BE2C (cell line): ENCODE results near the gene XPO5.

ENCODE experiments used
- DNase-seq: peaks from one replicate; pipeline ENCODE4 v3.0.0-alpha.2; 2020
- H3K27me3 ChIP-seq: fragments of 250-450 bp; sonication (Bioruptor Pico); 2 replicates; pipeline ENCODE4 v1.5.1; 2020; ENCODE audit warnings: mild to moderate bottlenecking
- H3K36me3 ChIP-seq: fragments of 250-450 bp; sonication (Bioruptor Pico); 2 replicates; pipeline ENCODE4 v1.5.1; 2020; ENCODE audit warnings: mild to moderate bottlenecking
- H3K4me1 ChIP-seq: fragments of 250-450 bp; sonication (Bioruptor Pico); 2 replicates; pipeline ENCODE4 v1.5.1; 2020
- H3K4me3 ChIP-seq: 2 replicates; pipeline ENCODE4 v1.5.1; 2011; ENCODE audit warnings: low read depth, low read length
- H3K9me3 ChIP-seq: fragments of 250-450 bp; sonication (Bioruptor Pico); 2 replicates; pipeline ENCODE4 v1.5.1; 2020
- TF ChIP-seq, protein P1 (sequence below): IDR thresholded peaks from 2 replicates; pipeline ENCODE4 v1.5.1; 2012; ENCODE audit warnings: mild to moderate bottlenecking, low read depth, low read length

The XPO5 gene

DNA sequence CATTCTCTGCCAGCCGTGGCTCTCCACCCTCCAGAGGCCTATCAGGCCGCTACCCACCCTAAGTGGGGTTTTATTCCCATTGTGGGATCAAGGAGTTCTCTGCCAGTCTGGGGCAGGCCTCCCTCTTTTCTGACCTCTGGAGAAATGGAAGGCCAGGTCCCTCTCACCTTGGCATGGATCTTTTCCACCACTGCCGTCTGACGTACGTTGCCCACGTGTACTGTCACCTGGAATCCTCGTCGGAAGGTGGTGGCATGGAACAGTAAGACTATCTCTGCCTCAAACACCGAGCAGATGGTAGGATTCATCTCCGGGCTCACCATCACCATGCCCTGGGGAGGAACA, 46.0 kb upstream of the XPO5 start:
- Histone ChIP-seq H3K4me3 (no peak overlapping the region), H3K9me3 (no peaks in the 10 kb centered on the region), H3K36me3 (peaks cover 52% of the 10 kb centered on the region), H3K27me3 (no peaks in the 10 kb centered on the region), H3K4me1 (0 out of 2 replicates have a peak, but pooled peaks cover under 1% of the 10 kb centered on the region)
- no peak for DNase-seq
- TF ChIP-seq, protein P1, sequence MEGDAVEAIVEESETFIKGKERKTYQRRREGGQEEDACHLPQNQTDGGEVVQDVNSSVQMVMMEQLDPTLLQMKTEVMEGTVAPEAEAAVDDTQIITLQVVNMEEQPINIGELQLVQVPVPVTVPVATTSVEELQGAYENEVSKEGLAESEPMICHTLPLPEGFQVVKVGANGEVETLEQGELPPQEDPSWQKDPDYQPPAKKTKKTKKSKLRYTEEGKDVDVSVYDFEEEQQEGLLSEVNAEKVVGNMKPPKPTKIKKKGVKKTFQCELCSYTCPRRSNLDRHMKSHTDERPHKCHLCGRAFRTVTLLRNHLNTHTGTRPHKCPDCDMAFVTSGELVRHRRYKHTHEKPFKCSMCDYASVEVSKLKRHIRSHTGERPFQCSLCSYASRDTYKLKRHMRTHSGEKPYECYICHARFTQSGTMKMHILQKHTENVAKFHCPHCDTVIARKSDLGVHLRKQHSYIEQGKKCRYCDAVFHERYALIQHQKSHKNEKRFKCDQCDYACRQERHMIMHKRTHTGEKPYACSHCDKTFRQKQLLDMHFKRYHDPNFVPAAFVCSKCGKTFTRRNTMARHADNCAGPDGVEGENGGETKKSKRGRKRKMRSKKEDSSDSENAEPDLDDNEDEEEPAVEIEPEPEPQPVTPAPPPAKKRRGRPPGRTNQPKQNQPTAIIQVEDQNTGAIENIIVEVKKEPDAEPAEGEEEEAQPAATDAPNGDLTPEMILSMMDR, result no peak

DNA sequence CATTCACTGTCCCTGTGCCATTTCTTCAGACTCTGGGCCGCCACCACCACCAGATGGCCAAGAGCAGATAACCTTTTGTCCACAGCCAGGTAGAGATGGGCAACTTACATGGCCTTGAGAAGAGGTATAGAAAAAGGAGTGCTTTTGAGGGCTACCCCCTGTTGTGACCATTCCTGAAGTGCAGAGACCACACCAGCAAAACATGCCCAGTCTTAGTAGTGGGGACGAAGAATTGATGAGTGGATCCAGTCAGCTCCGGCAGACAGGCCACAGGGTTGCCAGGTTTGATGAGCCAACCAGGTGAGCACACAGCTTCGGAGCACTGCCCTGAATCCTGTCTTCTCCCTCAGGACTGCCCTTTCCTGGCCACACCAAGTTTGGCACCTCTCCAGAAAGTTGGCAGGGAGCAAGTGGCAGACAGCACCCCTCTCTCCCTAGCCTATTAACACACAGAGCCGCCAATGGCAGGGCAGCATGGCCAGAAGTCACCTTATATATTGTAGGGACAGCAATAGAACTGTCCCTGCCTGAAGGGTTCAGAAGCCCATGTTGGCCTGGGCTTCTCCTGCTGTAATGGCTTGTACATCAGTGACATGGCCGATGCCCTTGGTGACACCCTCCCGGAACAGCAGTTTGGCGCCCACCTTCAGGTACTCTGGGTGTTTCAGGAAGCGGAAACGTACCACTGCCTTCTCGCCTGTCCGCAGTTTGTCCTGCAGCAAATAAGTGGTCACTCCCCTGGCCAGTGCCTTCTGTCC, 45.4 kb upstream of the XPO5 start:
- Histone ChIP-seq H3K9me3 (no peaks in the 10 kb centered on the region), H3K27me3 (no peaks in the 10 kb centered on the region), H3K4me1 (0 out of 2 replicates have a peak, but pooled peaks cover 3% of the 10 kb centered on the region), H3K4me3 (no peak overlapping the region), H3K36me3 (peaks cover 51% of the 10 kb centered on the region)
- TF ChIP-seq, protein P1, result no peak
- no peak for DNase-seq

DNA sequence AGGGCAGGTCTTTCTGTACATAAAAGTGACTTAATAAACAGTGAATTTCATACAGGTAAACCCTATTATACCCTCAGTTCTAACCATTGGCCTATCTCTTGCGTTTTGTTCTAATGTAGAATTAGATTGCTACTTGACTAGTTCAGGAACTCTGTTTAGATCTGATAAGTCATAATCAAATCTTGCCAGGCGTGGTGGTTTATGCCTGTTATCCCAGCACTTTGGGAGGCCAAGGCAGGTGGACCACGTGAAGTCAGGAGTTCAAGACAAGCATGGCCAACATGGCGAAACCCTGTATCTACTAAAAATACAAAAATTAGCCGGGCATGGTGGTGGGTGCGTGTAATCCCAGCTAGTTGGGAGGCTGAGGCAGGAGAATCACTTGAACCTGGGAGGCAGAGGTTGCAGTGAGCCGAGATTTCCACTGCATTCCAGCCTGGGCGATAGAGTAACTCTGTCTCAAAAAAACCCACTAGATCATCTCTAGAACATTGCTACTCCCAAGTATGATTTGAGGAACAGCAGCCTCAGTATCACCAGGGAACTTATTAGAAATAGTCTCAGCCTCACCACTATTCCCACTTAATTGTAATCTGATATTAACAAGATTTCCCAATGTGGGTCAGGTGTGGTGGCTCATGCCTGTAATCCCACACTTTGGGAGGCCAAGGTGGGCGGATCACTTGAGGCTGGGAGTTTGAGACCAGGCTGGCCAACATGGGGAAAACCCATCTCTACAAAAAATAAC, 41.1 kb upstream of the XPO5 start:
- Histone ChIP-seq H3K4me3 (no peak overlapping the region), H3K9me3 (no peaks in the 10 kb centered on the region), H3K27me3 (no peaks in the 10 kb centered on the region), H3K36me3 (peaks cover 39% of the 10 kb centered on the region), H3K4me1 (peaks cover 8% of the 10 kb centered on the region; the same call in 1 of the 2 replicates)
- TF ChIP-seq, protein P1, result no peak
- no peak for DNase-seq

DNA sequence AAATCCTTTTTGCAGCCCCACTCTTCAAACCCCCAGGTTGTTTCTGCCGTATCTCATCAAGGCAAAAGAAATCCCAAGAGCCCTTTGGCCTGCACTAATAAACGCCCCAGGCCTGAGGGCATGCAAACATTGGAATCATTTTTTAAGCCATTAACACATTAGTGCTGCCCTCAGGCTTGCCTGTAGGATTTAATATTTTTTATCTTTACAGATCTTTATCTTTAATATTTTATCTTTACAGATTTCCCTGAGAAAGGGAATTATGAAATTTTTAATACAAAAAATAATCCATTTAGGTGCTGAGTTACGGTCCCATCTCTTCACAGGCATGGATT, 38.5 kb upstream of the XPO5 start:
- H3K4me1 ChIP-seq, result peaks cover 8% of the 10 kb centered on the region; the same call in 1 of the 2 replicates
- peak; percentile 34 for DNase-seq
- no peaks in the 10 kb centered on the region for H3K9me3 ChIP-seq
- H3K4me3 ChIP-seq, result no peak overlapping the region
- TF ChIP-seq, protein P1, result no peak
- H3K36me3 ChIP-seq, result peaks cover 42% of the 10 kb centered on the region
- H3K27me3 ChIP-seq, result no peaks in the 10 kb centered on the region

DNA sequence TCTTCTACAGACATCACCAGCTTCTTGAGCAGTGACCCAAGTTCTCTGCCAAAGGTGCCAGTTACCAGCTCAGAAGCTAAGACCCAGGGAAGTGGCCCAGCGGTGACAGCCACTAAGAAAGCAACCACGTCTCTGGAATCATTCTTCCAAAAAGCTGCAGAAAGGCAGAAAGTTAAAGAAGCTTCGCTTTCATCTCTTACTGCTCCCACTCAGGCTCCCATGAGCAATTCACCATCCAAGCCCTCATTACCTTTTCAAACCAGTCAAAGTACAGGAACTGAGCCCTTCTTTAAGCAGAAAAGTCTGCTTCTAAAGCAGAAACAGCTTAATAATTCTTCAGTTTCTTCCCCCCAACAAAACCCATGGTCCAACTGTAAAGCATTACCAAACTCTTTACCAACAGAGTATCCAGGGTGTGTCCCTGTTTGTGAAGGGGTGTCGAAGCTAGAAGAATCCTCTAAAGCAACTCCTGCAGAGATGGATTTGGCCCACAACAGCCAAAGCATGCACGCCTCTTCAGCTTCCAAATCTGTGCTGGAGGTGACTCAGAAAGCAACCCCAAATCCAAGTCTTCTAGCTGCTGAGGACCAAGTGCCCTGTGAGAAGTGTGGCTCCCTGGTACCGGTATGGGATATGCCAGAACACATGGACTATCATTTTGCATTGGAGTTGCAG, 38.0 kb upstream of the XPO5 start:
- TF ChIP-seq, protein P1, result no peak
- peaks cover 42% of the 10 kb centered on the region for H3K36me3 ChIP-seq
- H3K4me3 ChIP-seq, result no peak overlapping the region
- DNase-seq, result no peak
- H3K4me1 ChIP-seq, result peaks cover 8% of the 10 kb centered on the region; the same call in 1 of the 2 replicates
- no peaks in the 10 kb centered on the region for H3K27me3 ChIP-seq
- no peaks in the 10 kb centered on the region for H3K9me3 ChIP-seq
